Fibroblast of skin of abdomen (primary cell): Measurements from ENCODE around the gene NTM. TPM values are rescaled to one million over a fixed set of nuclear protein-coding genes. Genes with fewer than 3 reads are reported as not detected.
A peak's percentile ranks its signal among the peaks of the same experiment; 100 is the strongest.

ENCODE experiments used
- DNase-seq: peaks from one replicate; pipeline ENCODE4 v3.0.0-alpha.2; 2013
- polyA plus RNA-seq, 2 experiments: library from polyadenylated mRNA; unstranded; fragments of 120-200 nt; gene quantifications; one replicate each; pipeline ENCODE4 v1.2.1, GENCODE V29; 2013; ENCODE audit not compliant: insufficient read length in 2 of 2

NTM gene
- 71.8 TPM for polyA plus RNA-seq (2013, experiment 1 of 2; ENCODE audit: insufficient read length)
- polyA plus RNA-seq (2013, experiment 2 of 2; ENCODE audit: insufficient read length), result 67.1 TPM

DNA sequence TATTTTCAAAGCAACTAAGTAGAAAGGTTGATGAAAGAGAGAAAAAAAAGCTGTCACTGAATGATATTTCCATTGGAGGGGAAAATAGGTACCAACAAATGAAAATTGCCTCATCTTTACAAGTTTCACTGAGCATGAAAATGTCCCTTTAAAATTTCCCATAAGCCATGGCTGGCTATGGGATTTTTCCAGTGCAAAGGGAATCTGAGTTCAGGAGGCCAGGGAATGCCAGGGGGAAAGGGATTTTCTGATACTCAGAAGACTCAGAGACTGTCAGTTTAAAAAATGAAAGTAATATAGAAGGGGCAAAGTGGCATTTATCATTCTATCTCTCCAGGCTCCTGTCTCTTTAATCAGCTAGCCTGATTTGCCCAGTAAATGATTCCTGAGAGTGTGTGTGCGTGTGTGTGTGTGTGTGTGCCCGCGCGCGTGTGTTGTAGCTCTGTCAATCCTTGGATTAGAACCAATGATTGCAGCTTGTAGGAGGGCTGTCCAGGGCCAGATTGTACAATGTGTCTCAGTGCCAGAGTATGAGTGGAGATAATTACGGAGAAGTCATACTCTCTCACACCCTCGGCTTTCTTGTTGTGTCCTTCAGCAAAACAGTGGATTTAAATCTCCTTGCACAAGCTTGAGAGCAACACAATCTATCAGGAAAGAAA lies at the start of gene NTM:
Gene NTM (plus strand): TSS at position 526 of the 662 bp plus-strand sequence.
- DNase-seq, result peak; percentile 68

DNA sequence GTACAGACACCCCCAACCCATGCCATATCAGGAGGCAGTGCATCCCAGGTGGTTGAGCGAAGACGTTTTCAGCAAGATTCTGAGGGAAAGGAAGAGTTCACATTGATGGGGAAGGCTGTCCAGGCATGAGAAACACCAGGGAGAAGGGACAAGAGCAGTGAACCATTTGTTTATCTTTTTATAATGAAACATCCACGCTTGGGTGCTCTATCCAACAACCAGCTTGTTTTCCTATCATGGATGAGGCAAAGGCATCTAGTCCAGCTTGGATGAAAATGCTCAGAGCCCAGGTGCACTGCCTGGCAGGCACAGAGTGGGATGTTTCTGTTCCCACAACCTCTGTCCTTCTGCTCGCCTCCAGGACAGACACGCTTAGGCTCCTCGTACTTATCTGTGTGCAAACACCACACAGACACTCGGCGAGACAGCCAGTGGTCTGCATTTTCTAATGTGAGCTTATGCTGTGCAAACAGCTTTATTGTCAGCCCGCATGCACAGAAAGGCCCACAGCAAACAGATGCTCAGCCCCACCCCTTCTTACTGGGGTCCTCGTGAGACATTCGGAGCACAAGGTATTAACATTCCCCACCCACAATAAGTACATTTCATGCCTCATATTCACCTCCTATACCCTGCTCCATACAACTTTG lies 45.4 kb upstream of the NTM start:
- no peak for DNase-seq

DNA sequence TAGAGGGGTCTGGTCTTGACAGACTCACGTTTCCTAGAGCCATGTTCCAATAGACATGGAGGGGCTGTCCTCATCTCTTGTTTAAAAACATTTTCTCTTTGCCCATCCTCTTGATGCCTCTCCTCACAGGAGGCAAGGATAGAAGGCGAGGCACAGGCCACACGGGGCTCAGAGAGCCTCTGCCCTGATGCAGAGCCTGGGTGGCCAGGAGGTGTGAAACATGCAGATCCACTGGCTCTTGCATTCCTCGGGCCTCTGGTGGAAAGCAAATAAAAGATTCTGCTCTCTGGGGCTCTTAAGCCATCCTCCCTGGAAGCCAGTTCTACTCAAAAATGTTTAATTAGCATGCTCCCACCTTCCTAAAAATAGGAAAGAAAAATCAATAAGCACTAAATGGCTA lies 43.6 kb upstream of the NTM start:
- DNase-seq, result no peak

DNA sequence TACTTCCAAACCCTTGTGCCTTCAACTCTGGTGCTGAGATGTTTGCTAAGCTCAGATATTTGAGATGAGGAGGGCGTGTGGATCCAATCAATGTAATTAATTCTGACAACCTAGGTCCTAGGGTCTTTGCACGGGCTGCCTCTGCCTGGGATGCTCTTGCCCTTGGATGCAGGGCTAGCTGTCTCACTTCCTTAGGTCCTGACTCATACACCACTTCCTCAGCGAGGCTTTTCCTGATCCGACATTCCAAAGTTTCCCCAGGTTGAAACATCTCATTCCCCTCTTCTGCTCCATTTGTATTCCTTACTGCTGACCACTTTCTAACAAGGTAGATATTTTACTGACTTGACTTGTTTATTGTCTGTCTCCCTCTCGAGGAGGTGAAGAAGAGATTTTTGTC lies 43.0 kb upstream of the NTM start:
- DNase-seq, result peak; percentile 74

DNA sequence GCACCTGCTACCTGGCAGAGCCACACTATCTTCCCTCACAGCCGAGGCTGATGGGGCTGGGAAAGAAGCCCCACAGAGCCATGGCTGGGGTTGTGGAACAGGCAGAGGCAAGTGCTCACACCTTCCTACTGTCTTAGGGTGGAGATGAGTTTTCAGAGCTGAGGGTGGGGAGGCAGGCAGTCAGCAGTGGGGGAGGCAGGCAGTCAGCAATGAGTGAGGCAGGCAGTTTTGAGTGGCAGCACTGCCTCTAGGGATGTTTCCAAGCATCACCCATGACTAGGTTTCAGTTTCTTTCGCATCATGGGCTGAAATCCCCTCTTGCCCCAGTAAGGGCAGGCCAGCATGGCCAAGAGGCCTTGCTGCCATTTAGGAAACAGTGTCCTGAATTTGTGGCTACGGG lies 41.6 kb upstream of the NTM start:
- no peak for DNase-seq

DNA sequence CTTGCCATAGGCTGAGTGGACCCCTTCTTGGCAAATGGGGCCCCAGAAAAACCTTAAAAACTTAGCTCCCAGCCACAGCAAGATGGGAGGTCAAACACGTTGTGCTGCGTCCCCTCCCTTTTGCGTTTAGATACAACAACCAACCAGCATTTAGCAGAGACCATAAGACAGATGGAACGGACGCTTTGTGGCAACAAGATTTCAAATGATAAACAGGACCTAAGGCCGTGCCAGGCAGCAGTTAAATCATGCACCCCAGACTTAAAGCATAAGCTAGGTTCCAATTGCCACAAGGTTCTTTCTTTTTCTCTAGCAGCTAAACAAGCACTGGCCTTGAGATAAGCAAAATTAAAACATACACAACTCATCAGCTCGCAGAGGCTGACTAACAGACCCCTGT lies 39.4 kb upstream of the NTM start:
- no peak for DNase-seq

DNA sequence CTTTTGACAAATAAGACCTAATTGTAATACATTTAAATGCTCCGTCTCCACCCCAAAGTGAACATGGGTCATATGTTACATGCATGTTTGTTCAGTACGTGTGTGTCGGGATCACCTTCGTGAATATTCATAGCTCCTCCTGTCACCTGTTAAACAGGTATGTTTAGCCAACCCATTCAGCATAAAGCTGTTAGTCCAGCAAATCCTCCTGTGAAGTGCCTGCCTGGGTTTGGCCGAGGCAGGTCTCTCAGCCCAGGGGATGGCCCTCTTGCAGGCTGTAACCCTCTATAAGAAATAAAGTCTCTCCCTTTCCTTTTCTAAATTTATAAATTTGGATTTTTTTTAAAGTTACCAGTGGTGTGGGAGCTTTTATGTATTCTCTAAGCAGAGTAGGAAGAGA lies 38.9 kb upstream of the NTM start:
- DNase-seq, result no peak

DNA sequence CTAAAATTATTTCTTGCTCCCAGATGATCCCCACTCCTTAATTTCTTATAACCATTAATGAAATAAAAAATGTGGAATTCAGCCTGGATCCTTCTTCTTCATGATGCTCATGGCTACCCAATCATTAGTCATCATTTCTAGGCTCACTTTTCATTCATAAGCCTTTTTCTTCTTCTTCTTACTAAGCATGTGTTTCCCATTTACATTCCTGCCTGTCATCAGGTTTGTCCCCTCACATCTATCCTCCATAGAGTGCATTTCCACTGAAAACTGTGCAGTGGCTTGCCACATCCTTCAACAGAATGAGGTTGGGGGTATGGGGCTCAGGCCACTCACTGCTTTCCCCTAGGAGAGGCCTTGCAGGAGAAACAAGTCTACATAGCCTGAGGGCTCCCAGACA lies 35.8 kb upstream of the NTM start:
- DNase-seq, result peak; percentile 49

DNA sequence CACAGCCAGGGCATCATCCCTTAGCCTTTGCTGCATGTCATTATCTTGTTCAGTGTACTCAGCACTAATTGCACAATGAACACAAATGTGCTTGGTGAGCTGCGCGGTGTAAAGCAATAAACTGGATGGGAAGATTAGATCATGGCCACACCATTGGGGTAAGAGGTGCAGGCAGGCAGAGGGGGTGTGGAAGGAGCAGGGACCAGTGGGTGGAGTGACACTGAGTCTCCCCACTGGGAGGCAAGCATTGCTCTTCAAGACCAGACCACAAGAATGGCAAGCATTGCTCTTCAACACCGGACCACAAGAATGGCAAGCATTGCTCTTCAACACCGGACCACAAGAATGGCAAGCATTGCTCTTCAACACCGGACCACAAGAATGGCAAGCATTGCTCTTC lies 28.5 kb upstream of the NTM start:
- DNase-seq, result peak; percentile 88

DNA sequence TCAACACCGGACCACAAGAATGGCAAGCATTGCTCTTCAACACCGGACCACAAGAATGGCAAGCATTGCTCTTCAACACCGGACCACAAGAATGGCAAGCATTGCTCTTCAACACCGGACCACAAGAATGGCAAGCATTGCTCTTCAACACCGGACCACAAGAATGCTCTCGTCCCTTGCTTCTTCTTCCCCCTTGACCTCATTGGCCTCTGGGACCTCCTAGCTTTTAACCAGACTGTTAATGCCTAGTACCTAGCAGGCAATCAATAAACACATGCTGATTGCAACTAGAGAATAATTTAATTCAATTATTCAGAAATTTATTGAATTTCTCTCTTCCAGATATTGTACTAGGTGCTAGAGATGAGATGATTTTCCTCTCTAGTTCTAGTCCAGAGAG lies 28.0 kb upstream of the NTM start:
- peak; percentile 66 for DNase-seq

DNA sequence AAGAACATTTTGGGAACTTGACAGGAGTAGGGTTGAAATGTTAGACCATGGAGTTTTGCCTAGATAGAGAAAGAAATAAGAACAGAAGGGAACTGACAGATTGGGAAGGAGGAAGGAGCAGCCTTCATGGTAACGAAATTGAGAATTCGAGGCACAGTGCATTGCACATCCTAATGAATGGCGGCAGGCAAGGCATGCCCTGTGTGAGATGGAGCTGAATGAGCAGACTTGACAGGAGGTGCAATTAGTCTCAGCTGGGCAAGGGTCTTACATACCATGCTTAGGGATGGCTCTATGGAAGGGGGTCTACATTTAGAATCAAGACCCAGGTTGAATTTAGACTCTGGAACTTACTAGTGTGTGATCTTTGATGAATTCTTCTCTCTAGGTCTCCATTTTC lies 25.0 kb upstream of the NTM start:
- no peak for DNase-seq

DNA sequence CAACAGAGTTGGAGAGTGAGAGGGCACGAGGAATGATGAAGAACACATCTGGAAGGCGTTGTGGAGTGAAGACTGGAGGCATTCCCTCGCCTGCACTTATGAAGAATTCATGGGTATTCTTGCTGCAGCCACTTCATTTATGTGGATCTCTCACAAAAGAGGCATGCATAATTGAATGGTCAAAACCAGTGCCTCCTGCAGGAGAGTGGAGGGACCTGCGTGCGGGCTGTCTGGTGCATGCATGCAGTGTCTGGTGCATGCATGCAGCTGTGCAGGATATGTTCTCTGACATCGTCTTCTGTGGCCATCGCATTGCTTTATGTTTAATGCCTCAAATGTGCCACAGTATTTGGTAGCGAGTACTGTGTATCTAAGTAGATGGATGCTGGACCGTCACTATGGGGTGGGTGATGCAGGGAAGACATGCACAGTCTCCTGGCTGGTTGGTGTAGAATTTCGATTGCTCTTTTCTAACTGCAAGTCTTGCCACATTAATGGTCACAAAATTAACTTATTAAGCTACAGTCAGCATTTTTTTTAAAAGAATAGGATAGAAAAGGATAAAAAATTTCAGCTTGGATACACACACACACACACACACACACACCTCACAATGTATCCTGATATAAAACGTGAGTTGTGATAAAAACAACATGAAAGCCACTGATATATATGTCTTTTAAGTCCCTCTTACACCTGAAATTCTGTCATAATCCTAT lies 20.9 kb upstream of the NTM start:
- no peak for DNase-seq

DNA sequence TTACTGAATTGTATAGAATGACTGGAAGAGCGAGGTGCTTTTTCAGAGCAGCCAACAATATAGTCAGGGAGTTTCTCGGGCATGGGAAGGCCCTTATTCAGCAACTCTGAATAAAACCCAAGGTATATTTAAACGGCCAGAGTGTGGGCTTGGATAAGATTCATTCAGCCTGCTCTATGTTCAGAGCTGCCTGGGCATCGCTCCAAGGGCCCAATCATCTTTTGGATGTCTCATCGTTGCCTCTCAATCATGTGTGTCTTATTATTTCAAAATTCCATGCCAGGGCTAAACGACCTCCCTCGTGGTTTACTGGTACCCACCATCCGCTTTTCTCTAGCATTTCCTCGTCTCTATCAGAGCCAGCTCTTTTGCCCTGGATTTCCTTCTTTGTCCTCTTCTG lies 19.5 kb upstream of the NTM start:
- DNase-seq, result peak; percentile 42

DNA sequence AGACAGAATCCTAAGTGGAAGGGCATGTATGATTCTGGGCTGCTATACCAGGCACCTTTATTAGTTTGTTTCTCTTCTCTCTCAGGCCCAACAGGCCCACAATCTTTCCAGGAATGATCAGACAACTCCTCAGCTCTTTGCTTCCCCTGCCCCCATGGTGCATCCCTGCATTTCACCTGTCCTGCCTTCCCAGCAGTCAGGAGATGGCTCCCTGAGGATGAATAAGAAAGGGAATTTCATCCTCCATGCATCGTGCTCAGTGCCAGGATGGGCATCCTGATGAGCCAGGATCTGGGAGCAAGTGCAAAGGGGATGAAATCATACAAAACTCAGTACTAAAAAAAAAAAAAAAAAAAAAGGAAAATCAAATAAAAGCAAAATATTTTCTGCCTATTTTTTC lies 18.6 kb upstream of the NTM start:
- no peak for DNase-seq

DNA sequence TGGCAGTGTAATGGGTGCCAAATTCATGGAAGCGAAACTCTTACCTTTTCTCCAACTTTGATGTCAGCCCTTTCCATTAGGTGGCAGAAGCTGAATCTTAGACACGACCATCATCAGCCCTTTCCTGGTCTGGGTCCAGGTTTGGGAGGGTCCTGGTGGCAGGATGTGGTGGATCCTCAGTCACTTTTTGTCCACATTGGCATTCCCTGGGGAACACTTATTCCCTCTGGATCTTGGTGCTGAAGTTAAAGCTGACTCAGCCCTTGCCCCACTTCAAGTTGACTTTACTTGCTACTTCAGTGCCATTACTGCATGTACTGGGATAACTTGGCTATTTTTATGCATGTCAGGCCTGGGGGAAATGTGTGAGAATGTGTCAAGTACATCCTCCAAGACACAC lies 16.6 kb upstream of the NTM start:
- DNase-seq, result no peak

DNA sequence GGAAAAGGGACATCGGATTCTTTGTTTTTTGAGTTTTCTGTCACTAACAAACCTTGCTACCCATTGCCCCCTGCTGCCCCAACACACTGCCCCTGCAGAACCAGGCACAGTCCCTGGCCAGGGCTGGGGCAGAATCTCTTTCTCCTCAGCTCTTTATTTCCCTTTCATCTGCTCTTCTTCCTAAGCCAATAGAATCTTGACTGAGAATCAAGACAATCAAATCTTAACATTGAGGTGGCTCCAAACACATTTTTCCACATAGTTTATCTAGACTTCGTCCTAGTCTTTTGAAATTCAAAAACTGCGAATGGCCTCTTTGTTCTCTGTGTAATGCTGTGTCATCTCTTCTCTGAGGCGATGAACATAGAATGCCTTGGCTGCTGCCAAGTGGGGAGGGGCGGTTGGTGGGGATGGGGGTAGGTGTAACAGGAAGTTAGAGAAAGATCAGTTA lies 16.1 kb upstream of the NTM start:
- DNase-seq, result peak; percentile 28

DNA sequence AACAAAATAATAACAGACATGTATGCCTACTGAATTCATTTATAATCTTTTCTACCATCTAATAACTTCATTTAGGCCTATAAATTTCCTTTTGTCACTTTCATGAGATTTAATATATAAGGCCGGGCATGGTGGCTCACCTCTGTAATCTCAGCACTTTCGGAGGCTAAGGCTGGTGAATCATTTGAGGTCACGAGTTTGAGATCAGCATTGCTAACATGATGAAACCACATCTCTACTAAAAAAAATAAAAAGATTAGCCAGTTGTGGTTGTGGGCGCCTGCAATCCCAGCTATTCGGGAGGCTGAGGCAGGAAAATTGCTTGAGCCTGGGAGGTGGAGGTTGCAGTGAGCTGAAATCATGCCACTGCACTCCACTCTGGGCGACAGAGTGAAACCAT lies 14.2 kb upstream of the NTM start:
- peak; percentile 75 for DNase-seq

DNA sequence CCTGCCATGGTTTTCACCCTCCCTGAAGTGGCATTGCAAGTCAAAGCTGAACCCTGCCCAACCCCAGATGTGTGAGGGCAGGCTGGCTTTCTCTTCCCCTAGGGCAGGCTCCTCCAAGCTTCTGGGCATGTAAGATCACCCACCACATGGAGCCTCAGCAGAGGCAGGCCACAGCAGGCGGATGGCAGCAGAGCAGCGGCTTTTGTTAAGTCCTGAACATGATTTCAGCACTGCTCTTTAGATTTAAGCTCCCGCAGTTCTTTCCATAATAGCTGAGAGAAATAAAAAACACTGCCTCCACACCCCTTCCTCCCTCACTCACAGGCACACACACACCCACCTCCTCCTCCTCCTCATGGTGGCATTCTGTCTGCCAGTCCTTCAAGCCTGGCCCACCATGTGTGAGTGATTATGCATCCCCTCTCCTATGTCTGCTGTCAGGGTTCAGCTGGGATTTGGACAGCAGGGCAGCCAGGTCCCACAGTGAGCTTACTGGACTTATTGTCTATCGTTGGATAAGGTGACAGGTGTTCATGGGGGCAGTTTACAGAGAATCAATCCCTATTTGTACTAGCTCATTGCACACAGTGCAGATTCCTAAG lies 5.0 kb upstream of the NTM start:
- no peak for DNase-seq

DNA sequence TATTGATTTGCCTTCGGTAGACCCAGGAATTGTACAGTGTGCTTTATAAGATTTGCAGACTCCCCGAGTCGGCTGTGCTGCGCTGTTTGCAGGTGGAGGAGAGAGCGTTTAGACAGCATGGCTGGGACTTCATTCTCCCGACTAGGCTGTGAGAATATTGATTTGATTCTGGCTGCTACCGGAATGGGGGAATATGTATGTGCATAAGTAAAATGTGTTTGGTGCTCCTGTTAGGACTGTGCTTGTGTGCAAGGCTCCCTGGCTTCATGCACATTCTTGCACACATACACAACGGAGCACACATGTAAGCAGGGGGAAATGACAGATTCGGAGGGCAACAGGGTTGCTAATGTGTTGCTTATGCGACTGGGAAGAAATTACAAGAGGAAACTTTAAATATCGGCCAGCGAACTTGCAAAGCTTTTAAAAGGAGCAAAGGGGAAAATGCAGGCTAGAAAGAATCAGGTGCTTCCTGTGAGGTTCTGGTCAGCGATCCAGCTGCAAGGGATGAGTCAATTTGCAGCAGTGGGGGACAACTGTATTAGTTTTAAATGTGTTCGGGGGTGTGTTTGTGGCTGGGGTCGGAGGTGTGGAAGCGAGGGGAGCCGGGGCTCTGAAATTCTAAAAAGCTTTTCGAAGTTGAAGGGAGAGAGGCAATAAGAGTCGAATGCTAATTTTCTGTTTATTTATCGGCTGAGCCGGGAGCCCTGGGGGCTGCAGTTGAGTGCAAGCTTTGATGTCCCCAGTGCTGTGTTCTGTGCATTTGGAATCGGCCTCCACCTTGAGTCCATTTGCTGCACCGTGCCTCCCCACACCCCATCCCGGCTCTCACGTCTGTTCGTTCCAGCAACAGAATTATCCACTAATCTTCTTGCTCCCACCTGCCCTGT lies 731 bp downstream of the NTM start:
- DNase-seq, result no peak

DNA sequence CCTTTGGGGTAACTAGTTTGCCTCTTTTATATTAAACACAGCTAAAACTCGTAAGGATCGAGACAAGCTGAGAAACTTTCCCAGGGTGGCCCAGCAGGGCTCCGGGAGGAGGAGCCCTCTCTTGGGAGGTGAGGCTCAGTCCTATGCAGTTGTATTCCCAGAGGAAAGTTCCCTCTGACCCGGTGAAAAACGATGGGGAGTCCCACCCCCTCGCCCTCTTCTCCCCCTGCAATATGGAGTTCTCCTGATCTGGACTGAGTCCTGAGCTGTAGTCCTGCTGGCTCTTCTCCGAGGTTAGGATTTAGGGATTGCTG lies 1.3 kb downstream of the NTM start:
- no peak for DNase-seq

DNA sequence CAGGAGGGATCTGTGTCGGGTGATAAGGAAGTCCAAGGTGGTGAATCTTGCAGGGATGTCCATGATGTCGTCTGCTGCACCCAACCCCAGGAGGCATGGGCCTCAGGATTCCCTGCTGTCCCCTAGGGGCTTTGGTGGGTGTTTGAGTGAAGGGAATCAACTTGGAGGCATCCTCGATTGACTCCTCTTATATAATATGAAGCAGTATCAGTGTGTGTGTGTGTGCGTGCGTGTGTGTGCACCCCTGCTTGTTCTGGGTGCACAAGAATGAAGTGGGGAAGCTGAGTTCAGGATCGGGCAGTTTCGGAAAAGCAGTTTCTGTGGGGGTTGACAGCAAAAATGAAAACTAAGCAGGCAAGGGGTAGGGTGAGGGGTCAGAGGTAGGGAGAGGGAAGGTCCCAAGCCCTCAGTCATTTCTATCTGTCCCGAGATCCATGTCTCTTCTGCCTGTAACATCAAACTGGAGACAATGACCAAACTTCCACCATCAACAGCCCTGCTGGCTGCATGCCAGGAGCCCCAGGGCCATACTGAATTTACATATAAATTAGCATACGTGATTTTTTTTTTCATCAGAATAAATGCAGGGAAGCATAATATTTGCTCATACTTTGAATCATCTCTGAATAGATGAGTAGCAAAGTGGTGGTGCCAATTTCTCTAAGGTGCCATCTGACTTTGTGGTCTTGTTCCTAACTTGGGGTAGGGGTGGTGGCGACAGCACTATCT lies 2.0 kb downstream of the NTM start:
- no peak for DNase-seq
